Dermis blood vessel endothelial cell (primary cell): ENCODE measurements around the gene TEX30. TPM values are rescaled to one million over a fixed set of nuclear protein-coding genes. Genes with fewer than 3 reads are reported as not detected.

Source experiments
- total RNA-seq: library from RNA; depleted of rRNA; stranded (reverse); fragments of >200 nt; gene quantifications from 2 replicates; pipeline ENCODE4 v1.2.3, GENCODE V29; 2014

Gene TEX30
- total RNA-seq, 1 donor from 2014 or later = 35.7 TPM

Other genes with a start within 250 kb of the TEX30 start
- gene TPP2, start 176.8 kb downstream of the TEX30 start, total RNA-seq = 61.1 and 75.2 TPM in 2 replicates
- gene METTL21C, start 78.7 kb downstream of the TEX30 start, total RNA-seq = not detected in 2 replicates
- gene POGLUT2, start 25.2 kb upstream of the TEX30 start, total RNA-seq = 19.6 and 25.5 TPM in 2 replicates
- 21.4 and 24.0 TPM in 2 replicates for gene BIVM, start 25.3 kb upstream of the TEX30 start, total RNA-seq
- 51.9 and 54.9 TPM in 2 replicates for gene ERCC5, start 72.2 kb upstream of the TEX30 start, total RNA-seq